HTR-8/SVneo (cell line): Measurements from ENCODE around the gene KCNRG.
"Not testable (repeated sequence)": the region's sequence is repeated elsewhere in the genome, so short reads cannot be mapped to it uniquely, and the experiment has no call there.

ENCODE experiments used
- DNase-seq: peaks from one replicate; pipeline ENCODE4 v3.0.0; 2011; ENCODE audit warnings: low spot score, mixed read lengths; ENCODE audit not compliant: insufficient read length
- FAIRE-seq: peaks from 2 replicates; lab custom pipeline; 2011; peaks lifted over from hg19 to GRCh38; lab: Jason Lieb, UNC

The KCNRG gene

DNA sequence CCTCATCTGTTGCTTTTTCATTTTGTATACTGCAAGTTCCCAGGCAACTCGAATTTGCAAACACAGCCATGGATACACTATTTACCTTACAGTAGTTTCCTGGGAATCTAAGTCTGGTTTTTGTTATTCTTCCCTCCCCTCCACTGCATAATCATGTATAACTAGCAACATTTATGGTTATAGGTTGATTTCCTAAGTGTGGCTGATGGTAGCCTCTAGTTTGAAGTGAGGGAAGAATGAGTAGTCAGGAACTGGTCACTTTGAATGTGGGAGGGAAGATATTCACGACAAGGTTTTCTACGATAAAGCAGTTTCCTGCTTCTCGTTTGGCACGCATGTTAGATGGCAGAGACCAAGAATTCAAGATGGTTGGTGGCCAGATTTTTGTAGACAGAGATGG, at the start of gene KCNRG:
TSS of gene KCNRG (plus strand) at position 187 of the 400 bp plus-strand sequence. CDS start at position 237, 50 bp downstream.
- FAIRE-seq (no peak), DNase-seq (no peak)

DNA sequence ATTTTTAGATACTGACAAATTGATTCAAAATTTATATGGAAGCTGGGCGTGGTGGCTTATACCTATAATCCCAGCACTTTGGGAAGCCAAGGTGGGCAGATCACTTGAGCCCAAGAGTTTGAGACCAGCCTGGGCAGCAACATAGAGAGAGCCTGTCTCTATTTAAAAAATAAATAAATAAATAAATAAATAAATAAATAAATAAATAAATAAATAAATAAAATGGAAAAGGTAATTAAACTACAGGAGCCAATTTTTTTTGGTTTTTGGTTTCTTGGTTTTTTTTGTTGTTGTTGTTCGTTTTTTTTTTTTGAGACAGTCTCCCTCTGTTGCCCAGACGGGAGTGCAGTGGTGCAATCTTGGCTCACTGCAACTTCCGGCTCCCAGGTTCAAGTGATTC, 47.8 kb upstream of the KCNRG start:
- no peak for FAIRE-seq

DNA sequence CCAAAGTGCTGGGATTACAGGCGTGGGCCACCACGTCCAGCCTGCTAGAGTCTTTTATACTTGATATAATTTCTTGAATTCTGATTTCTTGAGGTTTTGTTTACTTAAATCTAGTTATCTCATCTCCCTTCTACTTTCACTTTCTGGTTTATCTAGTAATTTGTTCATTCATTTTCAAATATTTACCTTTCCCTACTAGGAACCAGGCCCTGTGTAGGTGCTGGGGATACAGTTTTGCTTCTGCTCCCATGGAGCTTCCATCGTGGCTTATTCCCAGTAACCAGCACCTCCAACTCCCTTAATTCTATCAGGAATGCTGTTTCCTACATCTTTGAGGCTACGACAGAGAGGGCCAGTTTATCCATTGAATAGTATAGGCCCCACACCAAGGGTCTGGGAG, 42.5 kb upstream of the KCNRG start:
- no peak for FAIRE-seq

More for the DNA sequence above, 47.8 kb upstream of the KCNRG start:
- no peak for DNase-seq

GRCh38 chr13:49975826-49976225, 39.4 kb upstream of the KCNRG start:
- no peak for FAIRE-seq
- DNase-seq, result no peak

More for the DNA sequence above, 42.5 kb upstream of the KCNRG start:
- DNase-seq, result no peak

DNA sequence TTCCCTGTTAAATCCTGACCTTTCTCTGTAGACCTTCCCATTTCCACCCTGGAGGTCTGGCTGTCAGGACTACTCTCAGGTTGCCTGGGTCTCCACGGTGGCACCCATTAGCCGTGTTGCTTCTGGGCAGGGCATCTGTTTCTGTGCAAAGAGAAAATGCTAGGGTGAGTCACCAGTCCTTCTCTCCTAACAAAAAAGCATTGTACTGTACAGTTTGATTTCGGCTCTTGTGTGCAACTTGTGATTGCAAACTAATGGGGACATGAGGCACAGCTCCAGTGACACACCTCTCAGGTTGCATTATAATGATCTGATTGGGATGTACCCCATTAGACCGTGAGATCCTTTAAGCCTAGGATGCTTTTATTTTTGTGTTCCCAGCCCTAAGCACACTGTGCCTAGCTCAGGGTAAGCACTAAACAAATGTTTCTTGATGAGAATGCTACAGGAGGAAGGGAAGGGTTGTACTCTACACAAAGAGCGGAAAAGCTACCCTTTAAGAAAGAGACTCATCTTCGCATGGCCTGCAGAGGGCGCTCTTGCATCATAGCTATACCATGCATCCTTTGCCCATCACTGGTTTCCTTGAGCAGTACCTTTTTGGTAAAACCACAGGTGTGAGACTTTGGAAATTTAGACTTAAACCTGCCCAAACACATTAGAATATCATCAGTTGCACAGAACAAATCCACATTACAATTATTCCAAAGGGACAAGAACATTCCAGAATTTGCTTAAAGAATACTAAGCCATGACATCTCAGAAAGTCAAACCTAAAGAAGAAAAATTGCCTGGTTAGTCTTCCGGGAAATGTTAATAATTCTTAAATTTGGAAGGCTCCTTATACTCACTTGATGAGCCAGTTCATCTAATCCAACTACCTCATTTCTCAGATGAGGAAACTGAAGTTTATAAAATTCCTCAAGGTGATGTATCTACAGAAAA, 38.7 kb upstream of the KCNRG start:
- FAIRE-seq, result no peak
- peak; percentile 38 for DNase-seq

- FAIRE-seq (no peak), DNase-seq (no peak)
Observed at GRCh38 chr13:49977992-49978391, 37.3 kb upstream of the KCNRG start.

DNA sequence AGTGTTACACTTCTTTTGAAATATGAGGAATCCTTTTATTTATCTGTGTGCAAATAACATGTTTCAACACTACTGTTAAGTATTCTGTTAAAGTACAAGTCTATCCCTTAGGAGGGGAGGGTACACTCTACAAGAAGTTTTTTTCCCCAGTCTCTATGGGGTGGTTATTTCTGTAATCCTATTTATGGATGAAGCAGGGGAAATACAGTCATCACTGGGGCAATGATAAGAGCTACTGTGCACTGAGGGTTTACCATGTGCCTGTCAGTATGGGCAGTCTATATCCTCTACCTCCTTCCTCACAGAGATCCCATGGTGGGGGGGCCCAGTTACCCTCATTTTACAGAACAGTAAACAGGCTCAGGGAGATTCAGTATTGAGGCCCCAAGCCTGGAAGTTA, 35.0 kb upstream of the KCNRG start:
- FAIRE-seq, result no peak
- DNase-seq, result no peak

DNA sequence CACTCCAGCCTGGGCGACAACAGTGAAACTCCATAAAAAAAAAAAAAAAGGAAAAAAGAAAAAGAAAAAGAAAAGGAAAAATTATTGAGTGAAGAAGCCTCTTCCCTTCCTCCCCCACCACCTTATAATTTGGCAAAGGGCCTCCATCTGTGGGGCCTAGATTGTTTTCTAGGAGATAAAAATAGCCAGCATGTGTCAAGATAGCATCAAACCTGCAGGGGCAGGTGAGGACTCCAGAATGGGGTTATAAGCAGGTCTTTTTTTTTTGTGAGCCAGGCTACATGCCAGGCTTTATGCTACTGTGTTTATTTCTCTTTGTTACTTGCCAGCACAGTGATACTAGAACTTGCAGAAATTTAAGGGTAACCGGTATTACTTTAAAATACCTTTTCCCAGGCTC, 30.1 kb upstream of the KCNRG start:
- FAIRE-seq (no peak), DNase-seq (no peak)

DNA sequence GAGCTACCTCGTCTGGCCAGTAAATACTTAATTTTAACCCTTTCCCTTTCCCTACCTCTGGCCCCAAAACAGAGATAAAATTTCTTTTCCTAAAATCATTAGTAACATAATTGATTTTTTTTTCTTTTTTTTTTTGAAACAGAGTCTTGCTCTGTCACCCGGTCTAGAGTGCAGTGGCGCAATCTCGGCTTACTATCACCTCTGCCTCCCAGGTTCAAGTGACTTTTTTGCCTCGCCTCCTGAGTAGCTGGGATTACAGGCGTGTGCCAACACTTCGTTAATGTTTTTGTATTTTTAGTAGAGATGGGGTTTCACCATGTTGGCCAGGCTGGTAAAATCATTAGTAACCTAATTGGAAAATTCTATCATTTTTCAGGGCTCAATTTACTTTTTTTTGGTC, 28.8 kb upstream of the KCNRG start:
- FAIRE-seq (no peak), DNase-seq (no peak)

- DNase-seq, FAIRE-seq: not testable (repeated sequence)
Observed at GRCh38 chr13:49990612-49991011, 24.6 kb upstream of the KCNRG start.

DNA sequence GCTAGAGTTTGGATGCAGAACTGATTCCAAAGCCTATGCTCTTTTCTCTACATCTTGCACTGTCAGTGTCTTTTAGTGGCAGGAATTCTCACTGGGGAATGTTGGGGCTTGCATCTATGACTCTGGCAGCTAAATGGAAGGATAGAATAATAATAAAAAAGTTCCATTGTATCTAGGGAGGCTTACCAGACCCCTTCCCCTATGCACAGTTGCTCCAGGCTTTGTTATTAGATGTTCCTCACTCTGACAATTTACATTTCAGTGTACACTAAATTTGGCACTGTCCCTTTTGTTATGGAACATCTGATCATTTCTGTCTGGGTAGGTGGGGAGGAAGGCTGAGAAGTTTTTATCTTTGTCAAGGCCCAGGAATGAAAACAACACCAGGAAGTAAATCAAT, 22.1 kb upstream of the KCNRG start:
- FAIRE-seq (no peak), DNase-seq (no peak)

- FAIRE-seq (no peak), DNase-seq (no peak)
Observed at GRCh38 chr13:49993666-49994065, 21.6 kb upstream of the KCNRG start.

DNA sequence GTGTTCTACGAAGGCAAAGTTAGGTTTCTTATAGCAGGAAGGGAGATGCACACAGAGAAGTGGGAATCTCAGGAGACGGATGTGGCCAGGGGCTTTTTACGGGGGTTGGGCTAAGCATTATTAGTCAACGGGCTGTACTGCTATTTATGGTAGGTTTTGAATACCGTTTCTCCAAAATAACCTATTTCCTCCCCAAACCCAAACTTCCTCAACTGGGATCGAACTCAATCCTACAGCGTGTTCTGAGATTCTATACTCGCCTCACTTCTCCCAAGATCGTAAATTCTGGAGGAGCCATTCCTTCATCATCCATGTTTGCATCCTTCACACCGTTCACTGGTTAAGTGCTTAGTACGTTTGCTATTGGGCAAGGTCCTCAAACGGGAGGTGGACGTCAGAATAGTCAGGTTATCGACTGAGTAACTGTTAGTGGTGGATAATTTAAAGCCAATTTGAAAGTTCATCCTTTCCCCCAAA, 19.6 kb upstream of the KCNRG start:
- DNase-seq, result no peak
- FAIRE-seq, result no peak

DNA sequence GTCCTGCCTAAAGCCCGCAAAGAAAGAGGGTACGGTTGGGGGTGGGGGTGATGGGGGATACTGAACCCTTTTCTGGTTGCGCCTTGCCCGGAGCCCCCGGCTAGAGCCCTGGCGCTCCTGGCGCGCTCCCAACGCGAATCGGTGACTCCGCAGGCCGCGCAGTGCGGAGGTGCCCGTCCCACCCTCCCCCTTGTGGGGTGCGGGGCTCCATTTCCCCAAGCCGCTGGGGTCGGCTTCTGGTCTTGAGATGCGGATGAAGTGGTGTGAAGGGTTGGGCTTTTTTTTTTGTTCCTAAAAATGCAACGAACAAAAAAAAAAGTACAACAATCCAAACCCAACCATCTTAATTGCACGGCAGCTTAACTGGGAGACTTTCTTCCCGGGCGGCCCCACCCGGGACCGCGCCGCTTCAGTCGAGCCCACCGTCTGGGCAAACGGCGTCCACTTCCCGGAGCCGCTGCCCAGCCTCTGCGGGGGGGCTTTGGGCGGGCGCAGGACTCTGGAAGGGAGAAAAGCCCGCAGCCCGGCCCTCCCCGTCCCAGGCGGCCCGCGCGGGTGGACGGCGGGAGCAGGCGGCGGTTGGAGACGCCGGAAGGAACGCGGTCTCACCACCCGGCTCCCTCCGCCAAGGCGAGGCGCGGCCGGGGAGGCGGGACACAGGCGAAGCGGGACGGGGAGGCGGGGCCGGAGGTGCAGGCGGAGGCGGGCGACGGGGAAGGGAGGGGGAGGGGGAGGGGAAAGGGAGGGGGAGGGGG, 18.9 kb upstream of the KCNRG start:
- FAIRE-seq (peak; percentile 78), DNase-seq (peak; percentile 69)

DNA sequence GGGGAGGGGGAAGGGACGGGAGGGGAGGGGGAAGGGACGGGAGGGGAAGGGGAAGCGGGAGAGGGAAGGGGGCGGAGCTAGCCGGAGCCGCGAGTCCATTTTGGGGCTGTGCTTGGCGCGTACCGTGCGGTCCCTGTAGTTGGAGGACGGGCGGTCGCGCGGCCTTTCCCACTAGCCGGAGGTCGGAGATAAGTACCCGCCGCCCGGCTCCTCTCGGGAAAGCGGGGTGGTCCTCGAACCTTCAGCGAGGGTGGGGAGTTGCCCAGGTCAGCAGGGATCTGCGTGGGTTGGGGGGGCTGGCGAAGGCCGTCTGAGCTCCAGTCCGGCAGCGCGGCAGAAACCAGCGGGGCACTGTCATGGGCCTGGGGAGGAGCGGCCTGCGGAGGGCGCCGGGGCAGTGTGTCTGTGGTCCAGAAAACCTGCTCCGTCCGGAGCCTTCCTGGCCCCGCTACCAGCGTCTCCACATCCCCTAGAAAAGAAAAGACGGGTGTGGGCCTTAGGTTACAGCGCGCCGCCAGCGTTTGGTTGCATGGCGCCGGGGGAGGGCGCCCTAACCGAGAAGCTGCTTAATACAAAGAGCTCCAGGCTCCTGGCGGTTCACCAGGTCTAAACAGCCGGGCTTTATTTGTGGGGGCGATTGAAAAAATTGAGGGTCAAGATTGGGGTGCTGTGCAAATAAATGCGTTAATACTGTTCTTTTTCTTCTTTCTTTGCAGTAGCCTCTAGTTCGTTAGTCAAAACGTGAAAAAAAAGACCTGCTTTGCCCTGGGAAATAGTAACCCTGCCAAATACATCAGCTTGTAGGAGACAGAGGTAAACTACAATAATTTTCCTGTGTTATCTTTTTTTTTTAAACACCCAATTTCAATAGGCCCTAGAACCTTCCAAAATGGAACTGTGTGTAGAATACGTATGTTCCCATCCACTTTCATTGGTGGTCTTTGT, 18.0 kb upstream of the KCNRG start, which contains the start of gene TRIM13:
TSS of gene TRIM13 (plus strand) at position 92 of the 945 bp plus-strand sequence. CDS start 14,899 bp downstream, outside the sequence.
- DNase-seq (peak; percentile 50), FAIRE-seq (no peak)

DNA sequence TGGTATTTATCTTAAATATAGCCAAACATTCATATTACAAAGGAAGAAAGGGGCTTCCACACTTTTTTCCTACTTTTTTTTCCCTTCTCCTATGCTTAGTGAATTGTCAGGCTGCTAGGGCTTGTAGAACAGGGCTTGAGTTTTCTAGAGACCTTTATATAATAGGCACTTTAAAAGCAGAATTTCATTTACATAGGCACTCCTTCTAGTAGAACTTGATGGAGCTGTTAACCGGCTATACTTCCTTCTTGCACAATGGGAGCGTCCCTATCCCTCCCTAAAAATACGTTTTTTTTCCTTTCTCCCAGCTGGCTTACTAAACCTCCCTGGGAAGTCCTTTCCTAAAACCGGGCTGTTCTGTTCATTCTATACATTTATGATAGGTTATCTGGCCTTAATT, 17.3 kb upstream of the KCNRG start:
- FAIRE-seq, result no peak
- no peak for DNase-seq

GRCh38 chr13:49998714-49999624, 16.3 kb upstream of the KCNRG start:
- DNase-seq (no peak), FAIRE-seq (no peak)

GRCh38 chr13:50001287-50001686, 14.0 kb upstream of the KCNRG start:
- DNase-seq (no peak), FAIRE-seq (no peak)
